MCF 10A (cell line): ENCODE results near the gene BORCS5. TPM values are rescaled to one million over a fixed set of nuclear protein-coding genes. Genes with fewer than 3 reads are reported as not detected.
A peak's percentile ranks its signal among the peaks of the same experiment; 100 is the strongest.

Experiments
- BruUV-seq: library from RNA; stranded (reverse); fragments of 400-500 nt; replicated peaks from 2 replicates; lab custom pipeline; 2021; lab: Mats Ljungman, UMichigan
- CTCF ChIA-PET: fragments of 300-600 bp; sonication (Branson Sonifier 250); formaldehyde crosslinking; extraction: SDS; loops from one replicate; lab custom pipeline; 2021; ENCODE audit warnings: antibody characterized with exemption, inconsistent platforms; lab: Yijun Ruan, JAX
- POLR2A ChIA-PET: fragments of 300-600, 350-650 bp; sonication (Branson Sonifier 250); formaldehyde crosslinking; extraction: SDS; loops from one replicate; lab custom pipeline; 2020; ENCODE audit warnings: antibody characterized with exemption, inconsistent platforms; lab: Yijun Ruan, JAX
- DNase-seq: peaks from one replicate; pipeline ENCODE4 v3.0.0-alpha.2; 2018; ENCODE audit not compliant: unreplicated experiment
- H3K27ac Mint-ChIP-seq: one replicate; pipeline ENCODE4 v1.8.0; 2022; ENCODE audit warnings: mild to moderate bottlenecking, low read depth, mixed read lengths; ENCODE audit not compliant: unreplicated experiment
- H3K27me3 Mint-ChIP-seq: one replicate; pipeline ENCODE4 v1.8.0; 2022; ENCODE audit warnings: mixed read lengths; ENCODE audit not compliant: insufficient read depth, unreplicated experiment
- H3K36me3 Mint-ChIP-seq: one replicate; pipeline ENCODE4 v1.8.0; 2022; ENCODE audit warnings: mild to moderate bottlenecking, moderate library complexity, mixed read lengths; ENCODE audit not compliant: insufficient read depth, unreplicated experiment
- H3K4me1 Mint-ChIP-seq: one replicate; pipeline ENCODE4 v1.8.0; 2022; ENCODE audit warnings: mixed read lengths; ENCODE audit not compliant: insufficient read depth, unreplicated experiment
- H3K4me3 Mint-ChIP-seq: one replicate; pipeline ENCODE4 v1.8.0; 2022; ENCODE audit warnings: mild to moderate bottlenecking, moderate library complexity, mixed read lengths; ENCODE audit not compliant: unreplicated experiment
- H3K9me3 Mint-ChIP-seq: one replicate; pipeline ENCODE4 v1.8.0; 2022; ENCODE audit warnings: mixed read lengths; ENCODE audit not compliant: unreplicated experiment
- CTCF ChIP-seq: fragments of 200-600 bp; IDR thresholded peaks from one replicate; pipeline ENCODE4 v1.8.0; 2022; ENCODE audit warnings: antibody characterized with exemption, mild to moderate bottlenecking; ENCODE audit not compliant: unreplicated experiment
- intact Hi-C: fragments of 100-400 bp; cut with micrococcal nuclease; formaldehyde crosslinking; loops from 2 replicates; pipeline ENCODE4 v1.14.1; 2022
- total RNA-seq: library from RNA; stranded (reverse); gene quantifications from 2 replicates; pipeline ENCODE4 v1.2.3, GENCODE V29; 2022

The BORCS5 gene
- total RNA-seq, 1 experiment from 2014 or later, result 11.0 TPM

DNA sequence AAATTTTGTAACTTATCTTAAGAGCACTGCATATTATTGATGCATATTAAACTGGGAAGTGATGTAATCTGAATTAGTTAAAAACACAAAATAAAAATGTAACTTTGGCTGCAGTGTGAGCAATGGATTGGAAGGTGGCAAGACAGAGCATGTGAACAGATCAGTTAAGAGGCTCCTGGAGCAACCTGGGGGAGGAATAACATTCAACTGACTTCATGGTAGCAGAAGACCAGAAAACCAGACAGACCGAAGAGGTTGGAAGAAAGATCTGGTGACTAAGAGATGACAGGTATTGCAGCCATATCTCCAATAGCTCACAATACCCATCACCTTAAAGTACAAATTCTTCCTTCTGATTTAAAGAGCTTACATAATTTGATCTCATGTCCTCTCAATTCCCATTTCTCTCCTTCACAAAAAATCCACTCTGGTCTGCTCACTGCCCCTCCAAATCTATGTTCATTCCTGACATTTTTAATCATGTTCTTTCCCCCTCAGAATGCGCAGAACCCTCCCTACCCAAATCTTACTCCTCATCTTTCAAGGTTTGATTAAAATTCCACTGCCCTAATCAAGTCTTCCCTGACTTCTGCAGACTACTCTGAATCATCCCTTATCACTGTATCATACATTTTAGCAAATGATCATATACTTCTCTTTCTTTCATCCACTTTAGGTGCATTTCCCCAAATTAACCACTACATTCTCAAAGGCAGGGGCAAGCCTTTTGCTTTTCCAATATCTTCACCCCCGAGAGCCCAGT is 154.3 kb downstream of the BORCS5 start:
- no TSS peak for BruUV-seq
- CTCF ChIA-PET, result interaction anchor here (0.6 to 1.2 kb wide), 4 partner anchors 31 to 528 kb away, joined by 3 to 4 read pairs (median 4); no protein-coding TSS in a partner anchor
- POLR2A ChIA-PET, result no interaction called here
- Mint-ChIP-seq H3K36me3 (peaks cover 8% of the 10 kb centered on the region), H3K27ac (no peak overlapping the region), H3K9me3 (no peaks in the 10 kb centered on the region), H3K27me3 (no peaks in the 10 kb centered on the region), H3K4me3 (no peak overlapping the region), H3K4me1 (peaks cover 15% of the 10 kb centered on the region)
- intact Hi-C loops, result no loop called here
- TF ChIP-seq CTCF, result no peak
- peak; percentile 3 for DNase-seq

DNA sequence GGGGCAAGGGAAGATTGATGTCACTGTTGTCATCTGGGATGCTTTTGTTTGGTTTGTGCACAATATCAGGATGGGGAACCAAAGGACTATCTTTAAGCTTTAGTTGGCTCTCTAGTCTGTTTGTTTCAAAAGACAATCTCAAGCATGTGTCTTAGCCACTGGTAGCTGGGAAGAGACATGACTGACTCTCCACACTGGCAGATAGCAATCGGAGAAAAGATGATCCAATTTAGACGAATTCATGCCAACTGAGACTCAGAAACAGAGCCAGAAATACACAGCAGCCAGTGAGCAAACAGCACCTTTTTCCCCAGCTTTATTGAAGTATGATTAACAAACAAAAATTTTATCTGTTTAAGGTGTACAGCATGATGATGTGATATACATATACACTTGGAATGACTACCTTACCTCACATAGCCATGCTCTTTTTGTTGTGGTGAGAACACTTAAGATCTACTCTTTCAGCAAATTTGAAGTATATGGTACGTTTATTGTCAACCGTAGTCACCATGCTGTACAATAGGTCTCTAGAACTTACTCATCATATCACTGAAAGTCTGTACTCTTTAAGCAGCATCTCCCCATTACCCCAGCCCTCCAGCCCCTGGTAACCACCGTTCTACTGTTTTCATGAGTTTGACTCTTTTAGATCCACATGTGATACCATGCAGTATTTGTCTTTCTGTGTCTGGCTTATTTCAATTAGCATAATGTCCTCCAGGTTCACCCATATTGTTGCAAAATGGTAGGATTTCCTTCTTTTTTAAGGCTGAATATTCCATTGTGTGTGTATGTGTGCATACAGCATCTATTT is 155.2 kb downstream of the BORCS5 start:
- Mint-ChIP-seq H3K27me3 (no peaks in the 10 kb centered on the region), H3K4me3 (no peak overlapping the region), H3K4me1 (peaks cover 15% of the 10 kb centered on the region), H3K27ac (no peak overlapping the region), H3K36me3 (no peaks in the 10 kb centered on the region), H3K9me3 (no peaks in the 10 kb centered on the region)
- POLR2A ChIA-PET, result no interaction called here
- TF ChIP-seq CTCF, result no peak
- CTCF ChIA-PET, result interaction anchor here (0.5 to 0.6 kb wide), 4 partner anchors 59 to 527 kb away, joined by 3 to 4 read pairs (median 4); no protein-coding TSS in a partner anchor
- no peak for DNase-seq
- intact Hi-C loops, result no loop called here
- no TSS peak for BruUV-seq

DNA sequence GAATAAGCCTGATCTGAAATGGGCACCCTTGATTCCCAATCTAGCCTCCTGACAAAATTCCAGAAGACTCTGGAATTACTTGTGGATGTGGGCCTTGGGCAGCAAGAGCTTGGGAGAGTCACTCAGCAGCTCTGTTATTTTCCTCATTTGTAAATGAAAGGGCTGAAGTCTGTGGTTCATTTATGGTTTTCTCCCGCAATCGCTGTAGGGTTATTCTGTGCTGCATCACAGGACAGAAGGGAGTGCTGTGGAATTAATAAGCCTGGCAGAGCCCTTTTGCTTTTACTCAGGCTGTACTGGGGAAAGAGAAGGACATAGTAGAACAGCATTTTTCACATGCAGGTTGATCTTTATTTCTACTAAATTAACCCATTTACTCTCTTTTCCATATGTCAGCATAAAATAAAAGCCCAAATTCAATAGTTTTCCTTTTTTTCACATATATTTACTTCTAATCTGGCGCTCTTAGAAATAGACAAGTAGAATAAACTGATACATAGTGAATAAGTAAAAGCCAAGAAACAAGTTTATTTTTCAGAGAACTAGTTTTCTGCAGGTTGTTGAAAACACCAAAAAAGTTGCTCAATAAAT is 156.6 kb downstream of the BORCS5 start:
- POLR2A ChIA-PET, result interaction anchor here (0.6 kb wide), 1 partner anchor 30 kb away, joined by 3 read pairs; no protein-coding TSS in a partner anchor

More for the DNA sequence above, 156.6 kb downstream of the BORCS5 start:
- DNase-seq, result no peak
- peaks cover 10% of the 10 kb centered on the region for H3K4me1 Mint-ChIP-seq
- intact Hi-C loops, result no loop called here
- H3K27me3 Mint-ChIP-seq, result no peaks in the 10 kb centered on the region
- no TSS peak for BruUV-seq
- H3K4me3 Mint-ChIP-seq, result no peak overlapping the region
- H3K9me3 Mint-ChIP-seq, result no peaks in the 10 kb centered on the region
- H3K27ac Mint-ChIP-seq, result no peak overlapping the region
- no peak for TF ChIP-seq CTCF
- CTCF ChIA-PET, result no interaction called here
- peaks cover 12% of the 10 kb centered on the region for H3K36me3 Mint-ChIP-seq
